KMS-11 (cell line): ENCODE data around the gene PIK3CD.

Experiments
- H2AFZ ChIP-seq: fragments of 200-600 bp; sonication (generic); 2 replicates; pipeline ENCODE4 v1.6.1; 2016; ENCODE audit warnings: antibody characterized with exemption, mixed run types, low read depth
- H3K27ac ChIP-seq: fragments of 200-600 bp; sonication (generic); 2 replicates; pipeline ENCODE4 v1.6.1; 2016; ENCODE audit warnings: mild to moderate bottlenecking, mixed run types
- H3K27me3 ChIP-seq: fragments of 200-600 bp; sonication (generic); 2 replicates; pipeline ENCODE4 v1.6.1; 2017; ENCODE audit warnings: mild to moderate bottlenecking, low read depth, mixed run types, moderate library complexity; ENCODE audit not compliant: insufficient read depth
- H3K36me3 ChIP-seq: fragments of 200-600 bp; sonication (generic); 2 replicates; pipeline ENCODE4 v1.6.1; 2017; ENCODE audit warnings: mild to moderate bottlenecking, mixed run types; ENCODE audit not compliant: insufficient read depth
- H3K4me1 ChIP-seq: fragments of 200-600 bp; sonication (generic); 2 replicates; pipeline ENCODE4 v1.6.1; 2016; ENCODE audit warnings: mild to moderate bottlenecking, low read depth, mixed run types; ENCODE audit not compliant: poor library complexity, severe bottlenecking
- H3K4me2 ChIP-seq: fragments of 200-600 bp; sonication (generic); 2 replicates; pipeline ENCODE4 v1.7.0; 2016; ENCODE audit warnings: mild to moderate bottlenecking, mixed run types
- H3K4me3 ChIP-seq: fragments of 200-600 bp; sonication (generic); IDR thresholded peaks from 2 replicates; pipeline ENCODE4 v1.6.1; 2017; ENCODE audit warnings: low read depth, low read length, mixed read lengths; ENCODE audit not compliant: insufficient read depth
- H3K79me2 ChIP-seq: fragments of 200-600 bp; sonication (generic); 2 replicates; pipeline ENCODE4 v1.6.1; 2016; ENCODE audit warnings: low read depth, mixed run types; ENCODE audit not compliant: insufficient read depth
- H3K9ac ChIP-seq: fragments of 200-600 bp; sonication (generic); 2 replicates; pipeline ENCODE4 v1.6.1; 2016; ENCODE audit warnings: mild to moderate bottlenecking, mixed run types
- H4K20me1 ChIP-seq: fragments of 200-600 bp; sonication (generic); 2 replicates; pipeline ENCODE4 v1.6.1; 2016; ENCODE audit warnings: mild to moderate bottlenecking, mixed run types; ENCODE audit not compliant: insufficient read depth
- CTCF ChIP-seq: fragments of 200-600 bp; sonication (generic); conservative IDR thresholded peaks from 2 replicates; pipeline ENCODE4 v1.6.1; 2017; ENCODE audit warnings: low read depth, mild to moderate bottlenecking, antibody characterized with exemption, low read length, moderate library complexity, mixed read lengths

The PIK3CD gene

GRCh38 chr1:9687120-9687873, 35.8 kb downstream of the PIK3CD start:
- H3K27me3 ChIP-seq, result peaks cover 22% of the 10 kb centered on the region; the same call in 1 of the 2 replicates
- H3K27ac ChIP-seq, result no peak overlapping the region
- no peaks in the 10 kb centered on the region for H4K20me1 ChIP-seq
- peak overlapping the region; percentile 96 for H2AFZ ChIP-seq
- peak overlapping the region; percentile 29; the same call in 1 of the 2 replicates for H3K9ac ChIP-seq
- no peaks in the 10 kb centered on the region for H3K79me2 ChIP-seq
- H3K4me3 ChIP-seq, result peak overlapping the region; percentile 10
- H3K4me2 ChIP-seq, result peak overlapping the region; percentile 68
- H3K4me1 ChIP-seq, result peaks cover 14% of the 10 kb centered on the region
- H3K36me3 ChIP-seq, result no peaks in the 10 kb centered on the region
- no peak for TF ChIP-seq CTCF

- H2AFZ ChIP-seq, result peak overlapping the region; percentile 96
These were observed 36.5 kb downstream of the PIK3CD start for GRCh38 chr1:9687874-9688582.

GRCh38 chr1:9688599-9688998, 37.1 kb downstream of the PIK3CD start:
- H3K4me1 ChIP-seq, result peaks cover 14% of the 10 kb centered on the region
- H4K20me1 ChIP-seq, result no peaks in the 10 kb centered on the region
- no peak for TF ChIP-seq CTCF

More at GRCh38 chr1:9687874-9688582, 36.5 kb downstream of the PIK3CD start:
- Histone ChIP-seq H4K20me1 (no peaks in the 10 kb centered on the region), H3K36me3 (no peaks in the 10 kb centered on the region), H3K4me3 (peak overlapping the region; percentile 30), H3K9ac (no peak overlapping the region; the same call in 1 of the 2 replicates), H3K27ac (no peak overlapping the region), H3K79me2 (no peaks in the 10 kb centered on the region), H3K27me3 (peaks cover 22% of the 10 kb centered on the region; the same call in 1 of the 2 replicates), H3K4me2 (peak overlapping the region; percentile 68), H3K4me1 (peaks cover 14% of the 10 kb centered on the region)
- TF ChIP-seq CTCF, result no peak

GRCh38 chr1:9689011-9689706, 37.6 kb downstream of the PIK3CD start:
- H3K36me3 ChIP-seq, result no peaks in the 10 kb centered on the region
- TF ChIP-seq CTCF, result no peak
- no peak overlapping the region for H3K27ac ChIP-seq
- H3K27me3 ChIP-seq, result peaks cover 22% of the 10 kb centered on the region; the same call in 1 of the 2 replicates
- H4K20me1 ChIP-seq, result no peaks in the 10 kb centered on the region
- no peaks in the 10 kb centered on the region for H3K79me2 ChIP-seq
- peaks cover 14% of the 10 kb centered on the region for H3K4me1 ChIP-seq
- peak overlapping the region; percentile 68 for H3K4me2 ChIP-seq
- H2AFZ ChIP-seq, result peak overlapping the region; percentile 70
- H3K4me3 ChIP-seq, result peak overlapping the region; percentile 50
- H3K9ac ChIP-seq, result peak overlapping the region; percentile 36; the same call in 1 of the 2 replicates

More at GRCh38 chr1:9688599-9688998, 37.1 kb downstream of the PIK3CD start:
- Histone ChIP-seq H2AFZ (peak overlapping the region; percentile 70), H3K79me2 (no peaks in the 10 kb centered on the region), H3K4me2 (peak overlapping the region; percentile 68), H3K4me3 (peak overlapping the region; percentile 30), H3K36me3 (no peaks in the 10 kb centered on the region), H3K9ac (no peak overlapping the region; the same call in 1 of the 2 replicates), H3K27me3 (peaks cover 22% of the 10 kb centered on the region; the same call in 1 of the 2 replicates), H3K27ac (no peak overlapping the region)
